Transverse colon (tissue), 3 donors: ENCODE results near the gene NMRK2.
A peak's percentile ranks its signal among the peaks of the same experiment; 100 is the strongest.

Source experiments
- EP300 ChIP-seq: sonication (generic); formaldehyde crosslinking; IDR thresholded peaks from one replicate; pipeline ENCODE4 v1.6.1; 2017; ENCODE audit warnings: antibody characterized with exemption, low read depth
- POLR2A ChIP-seq: fragments of 450-650 bp; IDR thresholded peaks from one replicate; pipeline ENCODE4 v1.6.1; 2016; ENCODE audit warnings: antibody characterized with exemption, mild to moderate bottlenecking, moderate library complexity
- TF ChIP-seq, protein P1 (sequence below), 5 experiments: fragments of 200-600 bp in 3 of 5; fragments of 450-650 bp in 2 of 5; sonication (generic) in 3 of 5; IDR thresholded peaks; 1 replicate in 2 of 5; 2 replicates in 3 of 5; pipeline ENCODE4 v1.5.1; 2016 to 2017; ENCODE audit warnings: antibody characterized with exemption in 5 of 5, inconsistent platforms in 3 of 5, mild to moderate bottlenecking in 2 of 5, moderate library complexity in 1 of 5

- TF ChIP-seq, protein P1, sequence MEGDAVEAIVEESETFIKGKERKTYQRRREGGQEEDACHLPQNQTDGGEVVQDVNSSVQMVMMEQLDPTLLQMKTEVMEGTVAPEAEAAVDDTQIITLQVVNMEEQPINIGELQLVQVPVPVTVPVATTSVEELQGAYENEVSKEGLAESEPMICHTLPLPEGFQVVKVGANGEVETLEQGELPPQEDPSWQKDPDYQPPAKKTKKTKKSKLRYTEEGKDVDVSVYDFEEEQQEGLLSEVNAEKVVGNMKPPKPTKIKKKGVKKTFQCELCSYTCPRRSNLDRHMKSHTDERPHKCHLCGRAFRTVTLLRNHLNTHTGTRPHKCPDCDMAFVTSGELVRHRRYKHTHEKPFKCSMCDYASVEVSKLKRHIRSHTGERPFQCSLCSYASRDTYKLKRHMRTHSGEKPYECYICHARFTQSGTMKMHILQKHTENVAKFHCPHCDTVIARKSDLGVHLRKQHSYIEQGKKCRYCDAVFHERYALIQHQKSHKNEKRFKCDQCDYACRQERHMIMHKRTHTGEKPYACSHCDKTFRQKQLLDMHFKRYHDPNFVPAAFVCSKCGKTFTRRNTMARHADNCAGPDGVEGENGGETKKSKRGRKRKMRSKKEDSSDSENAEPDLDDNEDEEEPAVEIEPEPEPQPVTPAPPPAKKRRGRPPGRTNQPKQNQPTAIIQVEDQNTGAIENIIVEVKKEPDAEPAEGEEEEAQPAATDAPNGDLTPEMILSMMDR (IDR thresholded peaks at IDR 0.05): peak in 1 of 5 experiments; percentile 16
- no peak for TF ChIP-seq EP300
- no peak for TF ChIP-seq POLR2A
Observed at GRCh38 chr19:3977242-3978143, 44.6 kb downstream of the NMRK2 start.
